SH-SY5Y (cell line): ENCODE results near the gene SLCO6A1.

ENCODE experiments used
- GATA2 ChIP-seq: IDR thresholded peaks from 2 replicates; pipeline ENCODE4 v1.6.1; 2011; ENCODE audit warnings: mild to moderate bottlenecking, low read depth, low read length
- GATA3 ChIP-seq: IDR thresholded peaks from 2 replicates; pipeline ENCODE4 v1.6.1; 2011; ENCODE audit warnings: low read depth, mild to moderate bottlenecking, low read length, moderate library complexity

DNA sequence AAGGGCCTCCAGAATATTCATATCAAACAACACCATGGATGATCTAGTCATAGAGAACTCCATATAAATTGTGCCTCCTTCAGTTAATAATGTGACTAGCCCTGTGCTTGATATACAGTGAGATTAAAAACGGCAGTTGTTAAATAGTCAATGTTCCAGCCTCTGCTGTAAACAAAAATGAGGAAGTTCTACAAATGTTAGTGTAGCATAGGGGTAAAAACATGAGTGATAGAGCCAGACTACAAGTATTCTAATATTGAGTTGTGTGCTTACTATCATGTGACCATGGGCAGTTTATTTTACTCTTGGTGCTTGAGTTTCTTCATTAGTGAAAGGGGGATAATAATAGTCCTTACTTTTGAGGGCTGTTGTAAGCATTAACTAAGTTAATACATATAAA is 43.3 kb upstream of the SLCO6A1 start:
- TF ChIP-seq GATA2 (no peak), GATA3 (no peak)
